ENCODE results near the gene NEK3. TPM values are rescaled to one million over a fixed set of nuclear protein-coding genes. Genes with fewer than 3 reads are reported as not detected.
"Not testable (repeated sequence)": the region's sequence is repeated elsewhere in the genome, so short reads cannot be mapped to it uniquely, and the experiment has no call there.

NEK3 gene
- total RNA-seq, 2 donors from 2014 or later = 6.8 to 8.5 TPM

DNA sequence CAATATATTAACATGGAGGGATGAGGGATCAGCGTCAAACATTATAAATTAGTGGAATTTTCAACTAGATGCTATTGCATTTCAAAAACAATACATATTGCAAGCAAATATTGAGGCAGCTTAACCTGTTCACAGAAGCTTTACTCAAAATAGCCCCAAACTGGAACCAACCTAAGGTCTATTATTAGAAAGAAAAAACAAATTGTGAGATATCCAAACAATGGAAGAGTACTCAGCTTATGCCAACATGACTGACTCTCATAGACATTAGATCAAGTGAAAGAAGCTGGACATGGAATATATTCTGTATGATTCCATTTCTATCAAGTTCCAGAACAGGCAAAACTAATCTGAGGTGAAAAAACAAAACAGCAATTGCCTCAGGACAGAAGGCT lies 27.6 kb upstream of the NEK3 start:
- no peak for ATAC-seq
- Mint-ChIP-seq H3K27ac (peak overlapping the region; percentile 54), H3K4me1 (peaks cover 7% of the 10 kb centered on the region), H3K4me3 (no peak overlapping the region), H3K27me3 (no peaks in the 10 kb centered on the region), H3K36me3 (ENCODE audit: low read depth) (no peaks in the 10 kb centered on the region)
- H3K9me3 ChIP-seq (ENCODE audit: control insufficient read depth, low read length, poor library complexity, severe bottlenecking) = no peaks in the 10 kb centered on the region
- no peak for DNase-seq

- ATAC-seq; H3K4me1 Mint-ChIP-seq; H3K9me3 ChIP-seq (ENCODE audit: control insufficient read depth, low read length, poor library complexity, severe bottlenecking); H3K4me3 Mint-ChIP-seq; DNase-seq; H3K36me3 Mint-ChIP-seq (ENCODE audit: low read depth); H3K27ac Mint-ChIP-seq; H3K27me3 Mint-ChIP-seq: not testable (repeated sequence)
Measured at GRCh38 chr13:52181316-52181954, 22.0 kb upstream of the NEK3 start.

- no peaks in the 10 kb centered on the region for H3K4me1 Mint-ChIP-seq
Measured at GRCh38 chr13:52179925-52180324, 20.5 kb upstream of the NEK3 start.

DNA sequence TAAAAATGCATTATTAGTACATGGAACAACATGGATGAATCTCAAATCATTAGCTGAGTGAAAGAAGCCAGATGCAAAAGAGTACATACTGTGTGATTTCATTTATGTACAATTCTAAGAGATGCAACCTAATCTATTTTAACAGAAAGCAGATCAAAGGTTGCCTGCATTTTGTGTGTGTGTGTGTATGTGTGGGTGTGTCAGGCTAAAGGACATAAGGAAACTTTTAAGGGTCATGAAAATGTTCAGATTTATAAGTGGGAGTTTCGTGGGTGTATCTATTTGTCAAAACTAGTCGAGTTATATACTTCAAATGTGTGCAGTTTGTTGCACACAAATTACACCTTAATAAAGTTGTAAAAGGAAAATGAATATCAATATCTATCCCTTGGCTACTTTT lies 17.9 kb upstream of the NEK3 start:
- Mint-ChIP-seq H3K27me3 (no peaks in the 10 kb centered on the region), H3K4me1 (no peaks in the 10 kb centered on the region), H3K36me3 (ENCODE audit: low read depth) (no peaks in the 10 kb centered on the region), H3K27ac (no peak overlapping the region), H3K4me3 (no peak overlapping the region)
- ATAC-seq (no peak), DNase-seq (no peak)
- H3K9me3 ChIP-seq (ENCODE audit: control insufficient read depth, low read length, poor library complexity, severe bottlenecking) = no peaks in the 10 kb centered on the region

More at GRCh38 chr13:52179925-52180324, 20.5 kb upstream of the NEK3 start:
- DNase-seq = no peak
- Mint-ChIP-seq H3K36me3 (ENCODE audit: low read depth) (no peaks in the 10 kb centered on the region), H3K27me3 (no peaks in the 10 kb centered on the region), H3K4me3 (no peak overlapping the region), H3K27ac (no peak overlapping the region)
- H3K9me3 ChIP-seq (ENCODE audit: control insufficient read depth, low read length, poor library complexity, severe bottlenecking) = no peaks in the 10 kb centered on the region
- ATAC-seq = no peak

DNA sequence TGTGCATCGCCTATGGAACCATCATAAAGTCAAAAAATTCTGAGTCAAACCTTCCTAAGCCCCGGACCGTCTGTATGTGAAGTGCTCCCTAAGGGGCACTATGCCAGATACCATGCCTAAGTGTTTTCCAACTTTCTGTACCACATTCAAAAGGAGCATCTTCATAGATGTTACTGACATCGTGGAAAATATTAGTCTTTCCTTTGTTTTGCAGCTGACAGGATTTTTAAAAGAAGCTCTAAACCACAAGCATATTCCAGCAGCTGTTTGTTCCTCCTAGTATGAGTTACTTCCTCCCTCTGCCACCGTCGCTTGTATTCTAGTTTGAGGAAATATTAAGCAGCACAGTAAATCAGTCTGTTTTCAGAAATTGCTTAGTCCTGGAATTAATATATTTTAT lies 14.6 kb upstream of the NEK3 start:
- not testable (repeated sequence) for DNase-seq; H3K36me3 Mint-ChIP-seq (ENCODE audit: low read depth); H3K9me3 ChIP-seq (ENCODE audit: control insufficient read depth, low read length, poor library complexity, severe bottlenecking); H3K4me3 Mint-ChIP-seq; ATAC-seq; H3K4me1 Mint-ChIP-seq; H3K27me3 Mint-ChIP-seq
- peak overlapping the region; percentile 43 for H3K27ac Mint-ChIP-seq

- no peak for ATAC-seq
- no peaks in the 10 kb centered on the region for H3K36me3 Mint-ChIP-seq (ENCODE audit: low read depth)
- peak overlapping the region; percentile 4 for H3K27ac Mint-ChIP-seq
Measured at GRCh38 chr13:52173373-52173772, 14.0 kb upstream of the NEK3 start.

DNA sequence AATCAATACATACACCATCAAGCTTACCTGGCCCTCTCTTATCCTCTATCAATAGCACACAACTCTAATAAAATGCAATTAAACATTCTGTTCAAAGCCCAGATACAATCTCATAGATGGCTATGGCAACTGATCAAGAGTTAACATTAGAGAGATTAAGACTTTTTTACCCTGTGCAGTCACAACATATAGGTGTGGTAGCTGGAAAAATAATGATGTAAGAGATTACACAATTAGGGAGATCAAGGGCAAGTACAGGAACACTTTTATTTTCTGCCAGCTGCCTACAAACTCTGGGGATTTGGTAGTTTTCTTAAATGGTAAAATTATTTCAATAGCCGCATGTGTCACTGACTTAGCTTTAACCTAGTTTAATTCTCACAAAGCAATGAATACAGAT lies 12.3 kb upstream of the NEK3 start:
- H3K4me1 Mint-ChIP-seq; H3K9me3 ChIP-seq (ENCODE audit: control insufficient read depth, low read length, poor library complexity, severe bottlenecking); H3K4me3 Mint-ChIP-seq; H3K36me3 Mint-ChIP-seq (ENCODE audit: low read depth); DNase-seq; H3K27ac Mint-ChIP-seq; ATAC-seq; H3K27me3 Mint-ChIP-seq: not testable (repeated sequence)

More at GRCh38 chr13:52173373-52173772, 14.0 kb upstream of the NEK3 start:
- DNase-seq = no peak
- no peaks in the 10 kb centered on the region for H3K9me3 ChIP-seq (ENCODE audit: control insufficient read depth, low read length, poor library complexity, severe bottlenecking)
- Mint-ChIP-seq H3K4me1 (no peaks in the 10 kb centered on the region), H3K27me3 (no peaks in the 10 kb centered on the region), H3K4me3 (no peak overlapping the region)

DNA sequence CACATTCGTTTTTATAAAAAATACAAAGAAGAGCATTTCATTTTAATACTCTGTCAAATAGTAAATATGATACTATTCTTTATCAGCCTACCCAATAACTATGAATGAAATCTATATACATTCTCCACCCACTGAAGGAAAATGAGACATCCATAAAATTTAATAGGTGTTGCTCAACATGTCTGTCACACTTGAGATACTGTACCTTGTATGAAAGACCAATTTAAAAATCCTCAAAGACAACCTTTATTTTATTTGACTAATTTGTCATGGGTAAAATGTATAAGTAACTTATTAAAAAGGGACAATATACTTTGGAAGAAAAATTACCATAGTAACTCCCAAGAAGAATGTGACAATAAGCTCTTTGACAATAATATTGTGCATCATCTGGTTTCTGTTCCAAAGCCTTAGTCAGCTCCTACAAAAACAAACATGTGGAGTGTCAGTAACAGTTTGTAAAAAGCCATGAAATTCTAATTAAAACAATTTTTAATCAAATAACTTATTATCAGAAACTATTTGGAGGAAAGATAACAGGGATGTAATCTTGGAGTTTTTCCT lies 11.5 kb upstream of the NEK3 start:
- not testable (repeated sequence) for H3K27me3 Mint-ChIP-seq; H3K4me1 Mint-ChIP-seq; H3K9me3 ChIP-seq (ENCODE audit: control insufficient read depth, low read length, poor library complexity, severe bottlenecking); ATAC-seq; H3K27ac Mint-ChIP-seq; H3K36me3 Mint-ChIP-seq (ENCODE audit: low read depth); H3K4me3 Mint-ChIP-seq; DNase-seq

DNA sequence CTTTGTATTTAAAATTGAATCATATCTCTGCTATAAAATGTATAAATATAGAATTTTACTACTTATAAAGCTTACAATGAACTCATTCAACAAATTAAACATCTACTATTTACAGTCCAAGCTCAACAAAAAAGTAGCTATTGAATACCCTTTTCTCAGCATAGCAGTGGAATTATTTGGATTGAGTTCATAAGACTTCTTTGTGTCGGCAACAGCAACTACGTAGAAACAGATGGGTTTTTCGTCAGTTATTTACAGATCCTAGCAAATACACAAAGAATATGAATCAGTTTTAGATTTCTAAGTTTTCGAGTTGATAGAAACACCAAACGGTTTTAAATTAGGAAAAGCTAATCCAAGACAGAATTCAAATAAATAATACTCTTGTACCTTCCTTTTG lies 10.4 kb upstream of the NEK3 start:
- Mint-ChIP-seq H3K4me3 (no peak overlapping the region), H3K27ac (no peak overlapping the region), H3K27me3 (no peaks in the 10 kb centered on the region), H3K36me3 (ENCODE audit: low read depth) (no peaks in the 10 kb centered on the region), H3K4me1 (no peaks in the 10 kb centered on the region)
- DNase-seq (no peak), ATAC-seq (no peak)
- no peaks in the 10 kb centered on the region for H3K9me3 ChIP-seq (ENCODE audit: control insufficient read depth, low read length, poor library complexity, severe bottlenecking)

- H3K9me3 ChIP-seq (ENCODE audit: control insufficient read depth, low read length, poor library complexity, severe bottlenecking) = no peaks in the 10 kb centered on the region
- DNase-seq (no peak), ATAC-seq (no peak)
- no peaks in the 10 kb centered on the region for H3K36me3 Mint-ChIP-seq (ENCODE audit: low read depth)
- H3K4me1 Mint-ChIP-seq = no peaks in the 10 kb centered on the region
- no peak overlapping the region for H3K27ac Mint-ChIP-seq
- H3K4me3 Mint-ChIP-seq = no peak overlapping the region
- no peaks in the 10 kb centered on the region for H3K27me3 Mint-ChIP-seq
Measured at GRCh38 chr13:52165411-52165810, 6.0 kb upstream of the NEK3 start.

DNA sequence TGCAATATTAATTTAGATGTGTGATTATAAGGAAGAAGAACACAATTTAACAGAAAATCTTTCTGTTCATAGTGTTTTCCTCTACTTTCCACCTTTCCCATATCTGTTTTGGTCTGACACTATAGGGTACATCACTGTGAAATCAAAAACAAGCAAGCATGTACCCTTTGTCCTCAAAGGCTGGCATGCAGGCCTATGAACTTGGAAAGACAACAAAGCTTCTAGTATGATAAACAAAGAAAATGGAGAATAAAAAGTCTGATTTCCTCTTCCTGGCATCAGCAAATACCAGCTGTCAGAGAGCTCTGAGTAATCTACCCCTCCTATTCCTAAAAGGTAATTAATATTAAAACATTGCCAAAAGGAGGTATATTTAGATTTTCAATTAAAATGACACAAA lies 5.6 kb upstream of the NEK3 start:
- Mint-ChIP-seq H3K4me3 (no peak overlapping the region), H3K27me3 (no peaks in the 10 kb centered on the region), H3K4me1 (peaks cover 2% of the 10 kb centered on the region), H3K27ac (no peak overlapping the region), H3K36me3 (ENCODE audit: low read depth) (no peaks in the 10 kb centered on the region)
- H3K9me3 ChIP-seq (ENCODE audit: control insufficient read depth, low read length, poor library complexity, severe bottlenecking) = no peaks in the 10 kb centered on the region
- DNase-seq = no peak
- ATAC-seq = no peak

GRCh38 chr13:52163878-52164277 lies 4.5 kb upstream of the NEK3 start:
- DNase-seq; H3K27me3 Mint-ChIP-seq; H3K4me1 Mint-ChIP-seq; H3K9me3 ChIP-seq (ENCODE audit: control insufficient read depth, low read length, poor library complexity, severe bottlenecking); H3K36me3 Mint-ChIP-seq (ENCODE audit: low read depth); ATAC-seq; H3K4me3 Mint-ChIP-seq: not testable (repeated sequence)
- H3K27ac Mint-ChIP-seq = peak overlapping the region; percentile 53

- no peaks in the 10 kb centered on the region for H3K36me3 Mint-ChIP-seq (ENCODE audit: low read depth)
- ATAC-seq (no peak), DNase-seq (no peak)
- no peak overlapping the region for H3K4me3 Mint-ChIP-seq
- no peaks in the 10 kb centered on the region for H3K27me3 Mint-ChIP-seq
- no peaks in the 10 kb centered on the region for H3K9me3 ChIP-seq (ENCODE audit: control insufficient read depth, low read length, poor library complexity, severe bottlenecking)
- H3K4me1 Mint-ChIP-seq = peaks cover 12% of the 10 kb centered on the region
- H3K27ac Mint-ChIP-seq = peak overlapping the region; percentile 62
Measured at GRCh38 chr13:52162279-52163101, 3.1 kb upstream of the NEK3 start.

All from T-helper 17 cell (primary cell).